ENCODE data around the gene ZNF362. TPM values are rescaled to one million over a fixed set of nuclear protein-coding genes. Genes with fewer than 3 reads are reported as not detected.

The ZNF362 gene
- total RNA-seq, 4 donors from 2014 or later, result 3.6 to 18.9 (median 13.7) TPM

GRCh38 chr1:33221385-33221758, 34.9 kb upstream of the ZNF362 start:
- 22 to 29% methylated on average over 2 of the region's 2 CpGs for WGBS, 2 donors
- intact Hi-C loops (cut with DNase I), result no loop called here
- DNase-seq, result no peak
- peaks cover 0 to 7% (median 5%) of the 10 kb centered on the region in 3 donors for H3K9me3 ChIP-seq
- peak overlapping the region; percentile 72 to 83 (median 80) for H3K27ac ChIP-seq
- no peaks in the 10 kb centered on the region for H3K36me3 ChIP-seq
- H3K4me1 ChIP-seq, result peaks cover 19 to 47% (median 23%) of the 10 kb centered on the region in 3 donors
- no peak for TF ChIP-seq POLR2A (IDR thresholded peaks at IDR 0.05)
- TF ChIP-seq, protein P1, sequence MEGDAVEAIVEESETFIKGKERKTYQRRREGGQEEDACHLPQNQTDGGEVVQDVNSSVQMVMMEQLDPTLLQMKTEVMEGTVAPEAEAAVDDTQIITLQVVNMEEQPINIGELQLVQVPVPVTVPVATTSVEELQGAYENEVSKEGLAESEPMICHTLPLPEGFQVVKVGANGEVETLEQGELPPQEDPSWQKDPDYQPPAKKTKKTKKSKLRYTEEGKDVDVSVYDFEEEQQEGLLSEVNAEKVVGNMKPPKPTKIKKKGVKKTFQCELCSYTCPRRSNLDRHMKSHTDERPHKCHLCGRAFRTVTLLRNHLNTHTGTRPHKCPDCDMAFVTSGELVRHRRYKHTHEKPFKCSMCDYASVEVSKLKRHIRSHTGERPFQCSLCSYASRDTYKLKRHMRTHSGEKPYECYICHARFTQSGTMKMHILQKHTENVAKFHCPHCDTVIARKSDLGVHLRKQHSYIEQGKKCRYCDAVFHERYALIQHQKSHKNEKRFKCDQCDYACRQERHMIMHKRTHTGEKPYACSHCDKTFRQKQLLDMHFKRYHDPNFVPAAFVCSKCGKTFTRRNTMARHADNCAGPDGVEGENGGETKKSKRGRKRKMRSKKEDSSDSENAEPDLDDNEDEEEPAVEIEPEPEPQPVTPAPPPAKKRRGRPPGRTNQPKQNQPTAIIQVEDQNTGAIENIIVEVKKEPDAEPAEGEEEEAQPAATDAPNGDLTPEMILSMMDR (IDR thresholded peaks at IDR 0.05), result no peak
- H3K4me3 ChIP-seq, result no peak overlapping the region
- H3K27me3 ChIP-seq, result no peaks in the 10 kb centered on the region

- H3K9me3 ChIP-seq, result peaks cover 0 to 7% (median 5%) of the 10 kb centered on the region in 3 donors
- intact Hi-C loops (cut with DNase I), result no loop called here
- peaks cover 19 to 47% (median 23%) of the 10 kb centered on the region in 3 donors for H3K4me1 ChIP-seq
- H3K4me3 ChIP-seq, result no peak overlapping the region
- DNase-seq, result no peak
- H3K27me3 ChIP-seq, result no peaks in the 10 kb centered on the region
- H3K36me3 ChIP-seq, result no peaks in the 10 kb centered on the region
- H3K27ac ChIP-seq, result peak overlapping the region; percentile 72 to 83 (median 80)
- TF ChIP-seq, protein P1 (IDR thresholded peaks at IDR 0.05), result no peak
- no peak for TF ChIP-seq POLR2A (IDR thresholded peaks at IDR 0.05)
- 41 to 43% methylated on average over 1 of the region's 1 CpG for WGBS, 2 donors
These were observed 33.9 kb upstream of the ZNF362 start for GRCh38 chr1:33222381-33222780.

- DNase-seq, result no peak
- H3K9me3 ChIP-seq, result peaks cover 0 to 7% (median 5%) of the 10 kb centered on the region in 3 donors
- intact Hi-C loops (cut with DNase I), result no loop called here
- no peaks in the 10 kb centered on the region for H3K36me3 ChIP-seq
- no peaks in the 10 kb centered on the region for H3K27me3 ChIP-seq
- WGBS, 2 donors, result 81 to 90% methylated on average over 2 of the region's 2 CpGs
- no peak overlapping the region for H3K27ac ChIP-seq
- TF ChIP-seq, protein P1 (IDR thresholded peaks at IDR 0.05), result no peak
- TF ChIP-seq POLR2A (IDR thresholded peaks at IDR 0.05), result no peak
- no peak overlapping the region for H3K4me3 ChIP-seq
- peaks cover 15 to 46% (median 25%) of the 10 kb centered on the region in 3 donors for H3K4me1 ChIP-seq
These were observed 32.1 kb upstream of the ZNF362 start for GRCh38 chr1:33224166-33224707.

- H3K27me3 ChIP-seq, result no peaks in the 10 kb centered on the region
- H3K27ac ChIP-seq, result no peak overlapping the region
- H3K4me1 ChIP-seq, result peaks cover 6 to 35% (median 15%) of the 10 kb centered on the region in 3 donors
- 73 to 88% methylated on average over 1 of the region's 1 CpG for WGBS, 2 donors
- DNase-seq, result no peak
- H3K36me3 ChIP-seq, result no peaks in the 10 kb centered on the region
- TF ChIP-seq POLR2A (IDR thresholded peaks at IDR 0.05), result no peak
- TF ChIP-seq, protein P1 (IDR thresholded peaks at IDR 0.05), result no peak
- intact Hi-C loops (cut with DNase I), result no loop called here
- H3K9me3 ChIP-seq, result peaks cover 0 to 7% (median 5%) of the 10 kb centered on the region in 3 donors
- no peak overlapping the region for H3K4me3 ChIP-seq
These were observed 30.7 kb upstream of the ZNF362 start for GRCh38 chr1:33225586-33225985.

GRCh38 chr1:33228935-33229487, 27.3 kb upstream of the ZNF362 start:
- Histone ChIP-seq H3K27me3 (no peaks in the 10 kb centered on the region), H3K4me1 (peaks cover 0 to 16% (median 6%) of the 10 kb centered on the region in 3 donors), H3K36me3 (no peaks in the 10 kb centered on the region), H3K27ac (no peak overlapping the region), H3K9me3 (peaks cover 0 to 7% (median 5%) of the 10 kb centered on the region in 3 donors), H3K4me3 (no peak overlapping the region)
- no peak for DNase-seq
- 26 to 35% methylated on average over 5 of the region's 5 CpGs for WGBS, 2 donors
- intact Hi-C loops (cut with DNase I), result no loop called here
- no peak for TF ChIP-seq POLR2A (IDR thresholded peaks at IDR 0.05)
- TF ChIP-seq, protein P1 (IDR thresholded peaks at IDR 0.05), result no peak
